HEK293 (cell line): ENCODE results near the gene SIRPB2.

Source experiments
- CTCF ChIA-PET: fragments of 350-600 bp; formaldehyde crosslinking; extraction: SDS; loops from one replicate; lab custom pipeline; 2021; ENCODE audit warnings: antibody characterized with exemption; lab: Yijun Ruan, JAX
- POLR2A ChIA-PET: fragments of 300-600 bp; formaldehyde crosslinking; extraction: SDS; loops from one replicate; lab custom pipeline; 2020; ENCODE audit warnings: antibody characterized with exemption, inconsistent platforms; lab: Yijun Ruan, JAX
- H3K27ac ChIP-seq: fragments of 200-500 bp; sonication (Bioruptor generic); 2 replicates; pipeline ENCODE4 v1.5.1; 2014; ENCODE audit warnings: low read depth, low read length, control low read depth, inconsistent platforms; ENCODE audit errors: extremely low read depth
- H3K36me3 ChIP-seq, 2 experiments: fragments of 200-500 bp in 1 of 2; sonication (Bioruptor generic) in 1 of 2; 1 replicate in 1 of 2; 2 replicates in 1 of 2; pipeline ENCODE4 v1.5.1; 2014 to 2017; ENCODE audit warnings: inconsistent platforms in 2 of 2, low read length in 2 of 2; ENCODE audit not compliant: control insufficient read depth in 2 of 2, insufficient read depth in 1 of 2
- H3K4me1 ChIP-seq: fragments of 200-500 bp; sonication (Bioruptor generic); 2 replicates; pipeline ENCODE4 v1.5.1; 2014; ENCODE audit warnings: mild to moderate bottlenecking, low read length, inconsistent platforms; ENCODE audit not compliant: control insufficient read depth, insufficient read depth
- H3K4me3 ChIP-seq: 2 replicates; pipeline ENCODE4 v1.5.1; 2011; ENCODE audit warnings: low read depth, mild to moderate bottlenecking, control low read depth, low read length, moderate library complexity
- H3K9me3 ChIP-seq: fragments of 200-500 bp; sonication (Bioruptor generic); 2 replicates; pipeline ENCODE4 v1.5.1; 2014; ENCODE audit warnings: low read depth, low read length, inconsistent platforms; ENCODE audit not compliant: control insufficient read depth, insufficient read depth
- BCL11A ChIP-seq: fragments of 450-650 bp; formaldehyde crosslinking; IDR thresholded peaks from 2 replicates; pipeline ENCODE4 v1.5.1; 2016; ENCODE audit warnings: low read depth, missing biosample characterization, missing genetic modification characterization
- GLIS1 ChIP-seq: fragments of 450-650 bp; formaldehyde crosslinking; IDR thresholded peaks from 2 replicates; pipeline ENCODE4 v1.5.1; 2016; ENCODE audit warnings: missing biosample characterization, missing genetic modification characterization
- KLF7 ChIP-seq: fragments of 450-650 bp; formaldehyde crosslinking; IDR thresholded peaks from 2 replicates; pipeline ENCODE4 v1.5.1; 2016; ENCODE audit warnings: missing biosample characterization, missing genetic modification characterization, borderline replicate concordance
- KLF9 ChIP-seq: fragments of 450-650 bp; formaldehyde crosslinking; IDR thresholded peaks from 2 replicates; pipeline ENCODE4 v1.5.1; 2016; ENCODE audit warnings: missing biosample characterization, missing genetic modification characterization, low read depth
- MYNN ChIP-seq: fragments of 450-650 bp; formaldehyde crosslinking; IDR thresholded peaks from 2 replicates; pipeline ENCODE4 v1.5.1; 2016; ENCODE audit warnings: missing biosample characterization, missing genetic modification characterization, borderline replicate concordance
- PBX3 ChIP-seq: sonication (generic); formaldehyde crosslinking; IDR thresholded peaks from 2 replicates; pipeline ENCODE4 v1.8.1; 2022; ENCODE audit warnings: mild to moderate bottlenecking, moderate library complexity, missing genetic modification reagents
- SP7 ChIP-seq: fragments of 450-650 bp; formaldehyde crosslinking; IDR thresholded peaks from 2 replicates; pipeline ENCODE4 v1.5.1; 2016; ENCODE audit warnings: missing biosample characterization, missing genetic modification characterization
- YY2 ChIP-seq: fragments of 450-650 bp; formaldehyde crosslinking; IDR thresholded peaks from 2 replicates; pipeline ENCODE4 v1.5.1; 2016; ENCODE audit warnings: missing biosample characterization, missing genetic modification characterization
- ZNF121 ChIP-seq: fragments of 450-650 bp; formaldehyde crosslinking; IDR thresholded peaks from 2 replicates; pipeline ENCODE4 v1.5.1; 2016; ENCODE audit warnings: missing biosample characterization, missing genetic modification characterization
- ZNF202 ChIP-seq: fragments of 450-650 bp; formaldehyde crosslinking; IDR thresholded peaks from 2 replicates; pipeline ENCODE4 v1.5.1; 2016; ENCODE audit warnings: missing biosample characterization, missing genetic modification characterization, borderline replicate concordance
- ZNF221 ChIP-seq: fragments of 450-650 bp; formaldehyde crosslinking; IDR thresholded peaks from 2 replicates; pipeline ENCODE4 v1.5.1; 2017; ENCODE audit warnings: missing biosample characterization, missing genetic modification characterization, borderline replicate concordance
- ZNF404 ChIP-seq: fragments of 450-650 bp; formaldehyde crosslinking; IDR thresholded peaks from 2 replicates; pipeline ENCODE4 v1.5.1; 2017; ENCODE audit warnings: missing biosample characterization, missing genetic modification characterization
- ZNF473 ChIP-seq: fragments of 450-650 bp; formaldehyde crosslinking; IDR thresholded peaks from 2 replicates; pipeline ENCODE4 v1.5.1; 2017; ENCODE audit warnings: missing biosample characterization, missing genetic modification characterization
- ZNF48 ChIP-seq: fragments of 450-650 bp; formaldehyde crosslinking; IDR thresholded peaks from 2 replicates; pipeline ENCODE4 v1.5.1; 2016; ENCODE audit warnings: missing biosample characterization, missing genetic modification characterization
- ZNF560 ChIP-seq: fragments of 450-650 bp; formaldehyde crosslinking; IDR thresholded peaks from 2 replicates; pipeline ENCODE4 v1.5.1; 2017; ENCODE audit warnings: missing biosample characterization, missing genetic modification characterization, borderline replicate concordance
- ZNF596 ChIP-seq: fragments of 450-650 bp; IDR thresholded peaks from 2 replicates; pipeline ENCODE4 v1.5.0; 2018; ENCODE audit warnings: missing biosample characterization, mild to moderate bottlenecking, missing genetic modification characterization, moderate library complexity
- ZNF677 ChIP-seq: fragments of 450-650 bp; IDR thresholded peaks from 2 replicates; pipeline ENCODE4 v1.5.0; 2018; ENCODE audit warnings: missing biosample characterization, mild to moderate bottlenecking, missing genetic modification characterization, moderate library complexity
- ZNF768 ChIP-seq: fragments of 450-650 bp; formaldehyde crosslinking; IDR thresholded peaks from 2 replicates; pipeline ENCODE4 v1.5.1; 2018; ENCODE audit warnings: missing biosample characterization, mild to moderate bottlenecking, missing genetic modification characterization
- ZNF776 ChIP-seq: fragments of 450-650 bp; formaldehyde crosslinking; IDR thresholded peaks from 2 replicates; pipeline ENCODE4 v1.5.0; 2017; ENCODE audit warnings: missing biosample characterization, missing genetic modification characterization, borderline replicate concordance
- ZSCAN16 ChIP-seq: fragments of 450-650 bp; formaldehyde crosslinking; IDR thresholded peaks from 2 replicates; pipeline ENCODE4 v1.5.1; 2016; ENCODE audit warnings: missing biosample characterization, missing genetic modification characterization
- TF ChIP-seq, protein P1 (sequence below): fragments of 450-650 bp; formaldehyde crosslinking; IDR thresholded peaks from 2 replicates; pipeline ENCODE4 v1.5.1; 2016; ENCODE audit warnings: missing biosample characterization, missing genetic modification characterization

SIRPB2 gene

GRCh38 chr20:1456300-1456699 is 34.9 kb downstream of the SIRPB2 start (continued):
- no peak for TF ChIP-seq ZNF776 (tag by site-specific recombination)
- TF ChIP-seq ZNF48 (tag by site-specific recombination): no peak
- TF ChIP-seq GLIS1 (tag by site-specific recombination): no peak

- H3K4me3 ChIP-seq: no peak overlapping the region
- H3K9me3 ChIP-seq: no peaks in the 10 kb centered on the region
- no peak overlapping the region for H3K27ac ChIP-seq
- H3K4me1 ChIP-seq: no peaks in the 10 kb centered on the region
- ChIA-PET POLR2A (interaction anchor here (1.0 kb wide), 1 partner anchor 125 kb away, joined by 3 read pairs; no protein-coding TSS in a partner anchor), CTCF (interaction anchor here (0.9 to 2.8 kb wide), 3 partner anchors 13 to 20 kb away, joined by 3 to 17 read pairs (median 4); partner anchors contain the start of gene NSFL1C)
- TF ChIP-seq ZNF202 (tag by site-specific recombination) (no peak), ZNF596 (tag by site-specific recombination) (no peak), BCL11A (tag by site-specific recombination) (no peak), PBX3 (CRISPR knock-in tag) (no peak), ZNF404 (tag by site-specific recombination) (no peak), ZNF121 (tag by site-specific recombination) (no peak), ZNF677 (tag by site-specific recombination) (no peak), ZNF473 (tag by site-specific recombination) (no peak), MYNN (tag by site-specific recombination) (no peak), ZNF768 (tag by site-specific recombination) (no peak), KLF7 (no peak), SP7 (tag by site-specific recombination) (no peak), YY2 (no peak)
- TF ChIP-seq, protein P1, sequence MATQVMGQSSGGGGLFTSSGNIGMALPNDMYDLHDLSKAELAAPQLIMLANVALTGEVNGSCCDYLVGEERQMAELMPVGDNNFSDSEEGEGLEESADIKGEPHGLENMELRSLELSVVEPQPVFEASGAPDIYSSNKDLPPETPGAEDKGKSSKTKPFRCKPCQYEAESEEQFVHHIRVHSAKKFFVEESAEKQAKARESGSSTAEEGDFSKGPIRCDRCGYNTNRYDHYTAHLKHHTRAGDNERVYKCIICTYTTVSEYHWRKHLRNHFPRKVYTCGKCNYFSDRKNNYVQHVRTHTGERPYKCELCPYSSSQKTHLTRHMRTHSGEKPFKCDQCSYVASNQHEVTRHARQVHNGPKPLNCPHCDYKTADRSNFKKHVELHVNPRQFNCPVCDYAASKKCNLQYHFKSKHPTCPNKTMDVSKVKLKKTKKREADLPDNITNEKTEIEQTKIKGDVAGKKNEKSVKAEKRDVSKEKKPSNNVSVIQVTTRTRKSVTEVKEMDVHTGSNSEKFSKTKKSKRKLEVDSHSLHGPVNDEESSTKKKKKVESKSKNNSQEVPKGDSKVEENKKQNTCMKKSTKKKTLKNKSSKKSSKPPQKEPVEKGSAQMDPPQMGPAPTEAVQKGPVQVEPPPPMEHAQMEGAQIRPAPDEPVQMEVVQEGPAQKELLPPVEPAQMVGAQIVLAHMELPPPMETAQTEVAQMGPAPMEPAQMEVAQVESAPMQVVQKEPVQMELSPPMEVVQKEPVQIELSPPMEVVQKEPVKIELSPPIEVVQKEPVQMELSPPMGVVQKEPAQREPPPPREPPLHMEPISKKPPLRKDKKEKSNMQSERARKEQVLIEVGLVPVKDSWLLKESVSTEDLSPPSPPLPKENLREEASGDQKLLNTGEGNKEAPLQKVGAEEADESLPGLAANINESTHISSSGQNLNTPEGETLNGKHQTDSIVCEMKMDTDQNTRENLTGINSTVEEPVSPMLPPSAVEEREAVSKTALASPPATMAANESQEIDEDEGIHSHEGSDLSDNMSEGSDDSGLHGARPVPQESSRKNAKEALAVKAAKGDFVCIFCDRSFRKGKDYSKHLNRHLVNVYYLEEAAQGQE (tag by site-specific recombination): no peak
- peaks cover 62 to 98% of the 10 kb centered on the region in 2 experiments for H3K36me3 ChIP-seq
Measured at GRCh38 chr20:1450926-1451491, 40.2 kb downstream of the SIRPB2 start.

DNA sequence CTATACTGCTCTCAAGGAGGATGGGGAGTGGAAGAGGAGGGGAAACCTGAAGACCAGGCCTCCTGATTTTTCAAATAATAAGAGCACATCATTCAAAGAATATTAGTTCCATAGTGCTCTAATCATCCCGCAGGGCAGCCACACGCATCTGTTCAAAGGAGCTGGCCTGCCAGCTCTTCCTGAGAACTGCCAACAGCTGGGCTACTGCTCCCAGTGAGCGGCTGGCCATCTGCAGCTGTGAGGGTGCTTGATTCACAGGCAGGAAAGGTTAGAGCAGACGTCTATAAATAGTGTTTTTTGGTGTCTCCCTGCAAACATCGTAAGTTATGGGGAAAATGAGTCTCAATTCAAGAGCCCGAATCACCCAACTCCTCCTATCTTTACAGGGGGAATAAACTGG is 41.9 kb downstream of the SIRPB2 start:
- Histone ChIP-seq H3K9me3 (no peaks in the 10 kb centered on the region), H3K4me1 (no peaks in the 10 kb centered on the region), H3K27ac (no peak overlapping the region), H3K4me3 (no peak overlapping the region), H3K36me3 (peaks cover 75 to 98% of the 10 kb centered on the region in 2 experiments)
- TF ChIP-seq ZNF560 (no peak), ZSCAN16 (no peak), PBX3 (CRISPR knock-in tag) (no peak), ZNF221 (tag by site-specific recombination) (no peak), KLF9 (tag by site-specific recombination) (no peak)
- POLR2A ChIA-PET: no interaction called here
- CTCF ChIA-PET: interaction anchor here (0.6 to 3.2 kb wide), 5 partner anchors 13 to 328 kb away, joined by 3 to 29 read pairs (median 4); no protein-coding TSS in a partner anchor
